ENCODE measurements around the gene KCNT2.

- TF ChIP-seq, protein P1, sequence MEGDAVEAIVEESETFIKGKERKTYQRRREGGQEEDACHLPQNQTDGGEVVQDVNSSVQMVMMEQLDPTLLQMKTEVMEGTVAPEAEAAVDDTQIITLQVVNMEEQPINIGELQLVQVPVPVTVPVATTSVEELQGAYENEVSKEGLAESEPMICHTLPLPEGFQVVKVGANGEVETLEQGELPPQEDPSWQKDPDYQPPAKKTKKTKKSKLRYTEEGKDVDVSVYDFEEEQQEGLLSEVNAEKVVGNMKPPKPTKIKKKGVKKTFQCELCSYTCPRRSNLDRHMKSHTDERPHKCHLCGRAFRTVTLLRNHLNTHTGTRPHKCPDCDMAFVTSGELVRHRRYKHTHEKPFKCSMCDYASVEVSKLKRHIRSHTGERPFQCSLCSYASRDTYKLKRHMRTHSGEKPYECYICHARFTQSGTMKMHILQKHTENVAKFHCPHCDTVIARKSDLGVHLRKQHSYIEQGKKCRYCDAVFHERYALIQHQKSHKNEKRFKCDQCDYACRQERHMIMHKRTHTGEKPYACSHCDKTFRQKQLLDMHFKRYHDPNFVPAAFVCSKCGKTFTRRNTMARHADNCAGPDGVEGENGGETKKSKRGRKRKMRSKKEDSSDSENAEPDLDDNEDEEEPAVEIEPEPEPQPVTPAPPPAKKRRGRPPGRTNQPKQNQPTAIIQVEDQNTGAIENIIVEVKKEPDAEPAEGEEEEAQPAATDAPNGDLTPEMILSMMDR (IDR thresholded peaks at IDR 0.05; ENCODE audit: low read depth, low read length), result no peak
- TF ChIP-seq EZH2phosphoT487 (IDR thresholded peaks at IDR 0.05; ENCODE audit: low read depth), result no peak
These were observed 214.5 kb downstream of the KCNT2 start for GRCh38 chr1:196393742-196394141.

Data from OCI-LY3 (cell line).